Fibroblast of lung (primary cell): ENCODE data around the gene OSBPL9. TPM values are rescaled to one million over a fixed set of nuclear protein-coding genes. Genes with fewer than 3 reads are reported as not detected.
A peak's percentile ranks its signal among the peaks of the same experiment; 100 is the strongest.

Experiments used
- DNase-seq, 2 donors: peaks; one replicate each; pipeline versions ENCODE4 v3.0.0 to v3.0.0-alpha.2; 2010; ENCODE audit warnings: low read depth in 2 of 2
- H2AFZ ChIP-seq: 2 replicates; pipeline ENCODE4 v1.5.1; 2012; ENCODE audit warnings: low read length, control low read depth, inconsistent platforms
- H3K27ac ChIP-seq: 2 replicates; pipeline ENCODE4 v1.5.1; 2011; ENCODE audit warnings: low read length, control low read depth; ENCODE audit not compliant: insufficient read depth
- H3K27me3 ChIP-seq: 2 replicates; pipeline ENCODE4 v1.5.1; 2011; ENCODE audit warnings: mild to moderate bottlenecking, low read length; ENCODE audit not compliant: control insufficient read depth, insufficient read depth
- H3K36me3 ChIP-seq: 2 replicates; pipeline ENCODE4 v1.5.1; 2011; ENCODE audit warnings: low read length; ENCODE audit not compliant: control insufficient read depth, insufficient read depth
- H3K4me1 ChIP-seq: 2 replicates; pipeline ENCODE4 v1.5.1; 2011; ENCODE audit warnings: low read length; ENCODE audit not compliant: control insufficient read depth, insufficient read depth; ENCODE audit errors: extremely low read depth
- H3K4me2 ChIP-seq: 2 replicates; pipeline ENCODE4 v1.5.1; 2011; ENCODE audit warnings: low read length, control low read depth; ENCODE audit not compliant: insufficient read depth; ENCODE audit errors: extremely low read depth
- H3K4me3 ChIP-seq, 4 experiments: fragments of 200-600 bp in 1 of 4; sonication (generic) in 1 of 4; replicated peaks in 1 of 4; 2 replicates each; pipeline ENCODE4 v1.5.1; 2011 to 2016; ENCODE audit warnings: low read length in 4 of 4, low read depth in 3 of 4, mild to moderate bottlenecking in 3 of 4, control low read depth in 2 of 4, inconsistent platforms in 1 of 4, mixed read lengths in 1 of 4; ENCODE audit not compliant: insufficient read depth in 1 of 4; ENCODE audit errors: control extremely low read depth in 1 of 4
- H3K79me2 ChIP-seq: 2 replicates; pipeline ENCODE4 v1.5.1; 2012; ENCODE audit warnings: mild to moderate bottlenecking, low read length, inconsistent platforms; ENCODE audit not compliant: control insufficient read depth, insufficient read depth
- H3K9ac ChIP-seq: 2 replicates; pipeline ENCODE4 v1.5.1; 2011; ENCODE audit warnings: mild to moderate bottlenecking, low read length, control low read depth; ENCODE audit not compliant: insufficient read depth
- H3K9me3 ChIP-seq: 2 replicates; pipeline ENCODE4 v1.5.1; 2012; ENCODE audit warnings: low read depth, low read length; ENCODE audit not compliant: control insufficient read depth, insufficient read depth
- H4K20me1 ChIP-seq: 2 replicates; pipeline ENCODE4 v1.5.1; 2011; ENCODE audit warnings: low read length; ENCODE audit not compliant: control insufficient read depth, insufficient read depth; ENCODE audit errors: extremely low read depth
- CTCF ChIP-seq, 2 donors: IDR thresholded peaks in 1 of 2; conservative IDR thresholded peaks in 1 of 2; 1 replicate in 1 of 2; 2 replicates in 1 of 2; pipeline ENCODE4 v1.5.1; 2011 to 2012; ENCODE audit warnings: low read length in 2 of 2, control low read depth in 1 of 2, inconsistent platforms in 1 of 2, low read depth in 1 of 2, mild to moderate bottlenecking in 1 of 2
- EZH2 ChIP-seq: IDR thresholded peaks from 2 replicates; pipeline ENCODE4 v1.5.1; 2012; ENCODE audit warnings: low read length, control low read depth, mild to moderate bottlenecking; ENCODE audit errors: missing control alignments
- polyA plus RNA-seq, 2 donors: library from polyadenylated mRNA; depleted of rRNA in 1 of 2; stranded (reverse) in 1 of 2; unstranded in 1 of 2; fragments of >200 nt; gene quantifications; 2 replicates each; pipeline ENCODE4 v1.2.1, GENCODE V29; 2011 to 2012; ENCODE audit warnings: missing spikeins in 1 of 2
- total RNA-seq: library from RNA; depleted of rRNA; stranded (reverse); fragments of >200 nt; gene quantifications from 2 replicates; pipeline ENCODE4 v1.2.1, GENCODE V29; 2014

OSBPL9 gene
- total and polyA plus RNA-seq, 2 donors (not counting 1 experiment from before 2014, with no cell fraction given) = 62.5 to 90.7 TPM

GRCh38 chr1:51621161-51621560 lies 4.3 kb downstream of the OSBPL9 start:
- Histone ChIP-seq H2AFZ (no peak overlapping the region), H3K9me3 (no peaks in the 10 kb centered on the region), H3K4me1 (peaks cover 4% of the 10 kb centered on the region), H3K27ac (no peak overlapping the region), H4K20me1 (no peaks in the 10 kb centered on the region), H3K4me3 (no peak overlapping the region), H3K4me2 (no peak overlapping the region), H3K9ac (no peak overlapping the region), H3K36me3 (no peaks in the 10 kb centered on the region), H3K79me2 (peaks cover 29% of the 10 kb centered on the region), H3K27me3 (no peaks in the 10 kb centered on the region)
- TF ChIP-seq EZH2 (no peak), CTCF (conservative IDR thresholded peaks at IDR 0.05 in 1 of 2, IDR thresholded peaks at IDR 0.05 in 1 of 2; ENCODE audit: low read depth in 1 of 2, low read length in 2 of 2) (no peak)
- no peak for DNase-seq

- no peak overlapping the region for H3K9ac ChIP-seq
- H3K9me3 ChIP-seq = no peaks in the 10 kb centered on the region
- TF ChIP-seq EZH2 (no peak), CTCF (conservative IDR thresholded peaks at IDR 0.05 in 1 of 2, IDR thresholded peaks at IDR 0.05 in 1 of 2; ENCODE audit: low read depth in 1 of 2, low read length in 2 of 2) (no peak)
- H3K36me3 ChIP-seq = no peaks in the 10 kb centered on the region
- H3K27me3 ChIP-seq = no peaks in the 10 kb centered on the region
- H3K27ac ChIP-seq = no peak overlapping the region
- H2AFZ ChIP-seq = no peak overlapping the region
- no peaks in the 10 kb centered on the region for H4K20me1 ChIP-seq
- no peak overlapping the region for H3K4me3 ChIP-seq
- H3K4me2 ChIP-seq = no peak overlapping the region
- no peak for DNase-seq
- peaks cover 29% of the 10 kb centered on the region for H3K79me2 ChIP-seq
- H3K4me1 ChIP-seq = peaks cover 4% of the 10 kb centered on the region
Measured at GRCh38 chr1:51621841-51622454, 5.1 kb downstream of the OSBPL9 start.

- Histone ChIP-seq H3K27ac (no peak overlapping the region), H3K79me2 (peaks cover 29% of the 10 kb centered on the region), H3K4me3 (no peak overlapping the region), H3K9me3 (no peaks in the 10 kb centered on the region), H3K4me2 (no peak overlapping the region), H4K20me1 (no peaks in the 10 kb centered on the region), H3K4me1 (peaks cover 4% of the 10 kb centered on the region), H3K27me3 (no peaks in the 10 kb centered on the region), H2AFZ (no peak overlapping the region), H3K9ac (no peak overlapping the region), H3K36me3 (no peaks in the 10 kb centered on the region)
- peak; percentile 63 to 84 for DNase-seq
- TF ChIP-seq CTCF (conservative IDR thresholded peaks at IDR 0.05 in 1 of 2, IDR thresholded peaks at IDR 0.05 in 1 of 2; ENCODE audit: low read depth in 1 of 2, low read length in 2 of 2) (no peak), EZH2 (no peak)
Measured at GRCh38 chr1:51622455-51622913, 5.6 kb downstream of the OSBPL9 start.
